ENCODE results near the gene TIMP3.

DNA sequence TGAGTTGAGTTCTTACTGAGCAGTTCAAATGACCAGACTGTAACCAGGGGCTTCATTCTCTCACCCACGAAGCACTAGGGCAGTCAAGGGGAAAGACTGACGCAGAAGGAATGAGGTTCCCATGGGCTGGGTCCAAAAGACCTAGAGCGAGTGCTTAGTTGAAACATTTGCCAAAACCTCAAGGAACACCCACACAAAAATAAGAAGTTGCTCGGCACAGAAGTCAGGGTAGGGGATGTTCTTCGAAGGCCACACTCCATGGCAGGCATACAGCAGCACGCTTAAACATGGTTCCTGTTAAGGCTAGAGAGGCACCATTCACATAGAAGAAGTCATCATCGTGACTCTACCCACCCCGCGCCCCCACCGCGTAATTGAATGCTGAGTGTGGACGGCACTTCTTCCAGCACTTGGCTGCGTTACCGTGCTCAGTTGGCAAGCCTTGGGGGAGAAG, 52.9 kb downstream of the TIMP3 start:
- TF ChIP-seq CSDC2 (CRISPR knock-in tag; IDR thresholded peaks at IDR 0.05) (no peak), ZNF565 (CRISPR knock-in tag; conservative IDR thresholded peaks at IDR 0.05; ENCODE audit: low read depth) (no peak), ISL1 (CRISPR knock-in tag; IDR thresholded peaks at IDR 0.05) (no peak), GLIS3 (CRISPR knock-in tag; IDR thresholded peaks at IDR 0.05) (no peak), ZNF8 (CRISPR knock-in tag; IDR thresholded peaks at IDR 0.05) (no peak), ZNF70 (CRISPR knock-in tag; IDR thresholded peaks at IDR 0.05) (no peak), ZFP30 (CRISPR knock-in tag; IDR thresholded peaks at IDR 0.05) (no peak), OSR1 (CRISPR knock-in tag; IDR thresholded peaks at IDR 0.05) (no peak), ZFP3 (CRISPR knock-in tag; IDR thresholded peaks at IDR 0.05) (no peak), TSHZ2 (CRISPR knock-in tag; IDR thresholded peaks at IDR 0.05) (no peak), SNAI2 (CRISPR knock-in tag; IDR thresholded peaks at IDR 0.05) (no peak), RARB (CRISPR knock-in tag; IDR thresholded peaks at IDR 0.05) (no peak), TCF4 (CRISPR knock-in tag; IDR thresholded peaks at IDR 0.05; ENCODE audit: borderline replicate concordance) (no peak)
- TF ChIP-seq, protein P1, sequence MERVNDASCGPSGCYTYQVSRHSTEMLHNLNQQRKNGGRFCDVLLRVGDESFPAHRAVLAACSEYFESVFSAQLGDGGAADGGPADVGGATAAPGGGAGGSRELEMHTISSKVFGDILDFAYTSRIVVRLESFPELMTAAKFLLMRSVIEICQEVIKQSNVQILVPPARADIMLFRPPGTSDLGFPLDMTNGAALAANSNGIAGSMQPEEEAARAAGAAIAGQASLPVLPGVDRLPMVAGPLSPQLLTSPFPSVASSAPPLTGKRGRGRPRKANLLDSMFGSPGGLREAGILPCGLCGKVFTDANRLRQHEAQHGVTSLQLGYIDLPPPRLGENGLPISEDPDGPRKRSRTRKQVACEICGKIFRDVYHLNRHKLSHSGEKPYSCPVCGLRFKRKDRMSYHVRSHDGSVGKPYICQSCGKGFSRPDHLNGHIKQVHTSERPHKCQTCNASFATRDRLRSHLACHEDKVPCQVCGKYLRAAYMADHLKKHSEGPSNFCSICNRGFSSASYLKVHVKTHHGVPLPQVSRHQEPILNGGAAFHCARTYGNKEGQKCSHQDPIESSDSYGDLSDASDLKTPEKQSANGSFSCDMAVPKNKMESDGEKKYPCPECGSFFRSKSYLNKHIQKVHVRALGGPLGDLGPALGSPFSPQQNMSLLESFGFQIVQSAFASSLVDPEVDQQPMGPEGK (CRISPR knock-in tag; IDR thresholded peaks at IDR 0.05; ENCODE audit: borderline replicate concordance) = no peak

All from SK-N-SH treated with all-trans-retinoic acid at 6 μM for 48 hours (cell line).